NCI-H2227 (cell line): ENCODE results near the gene KCNG2.

Source experiments
- DNase-seq: peaks from one replicate; lab custom pipeline; 2025; ENCODE audit not compliant: unreplicated experiment; lab: John Stamatoyannopoulos, UW

Gene KCNG2

DNA sequence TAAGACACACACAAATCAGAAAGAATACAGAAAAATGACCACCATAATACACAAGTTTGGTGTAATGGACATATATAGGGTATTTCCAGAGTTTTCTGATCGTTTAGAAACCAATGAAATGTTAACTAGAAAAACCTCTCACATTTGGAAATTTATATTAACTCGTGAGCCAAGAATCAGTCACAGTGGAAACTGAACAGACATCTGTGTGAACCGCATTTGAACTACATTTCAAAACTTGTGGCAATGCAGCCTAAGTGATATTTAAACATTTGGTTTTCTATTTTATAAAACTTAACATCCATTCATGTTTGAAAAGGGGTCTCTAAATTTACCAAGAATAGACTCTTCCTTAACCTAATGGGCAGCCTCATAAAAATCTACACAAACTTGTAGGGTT is 29.0 kb upstream of the KCNG2 start:
- no peak for DNase-seq

GRCh38 chr18:79769698-79770500 is 27.8 kb upstream of the KCNG2 start:
- DNase-seq = no peak

DNA sequence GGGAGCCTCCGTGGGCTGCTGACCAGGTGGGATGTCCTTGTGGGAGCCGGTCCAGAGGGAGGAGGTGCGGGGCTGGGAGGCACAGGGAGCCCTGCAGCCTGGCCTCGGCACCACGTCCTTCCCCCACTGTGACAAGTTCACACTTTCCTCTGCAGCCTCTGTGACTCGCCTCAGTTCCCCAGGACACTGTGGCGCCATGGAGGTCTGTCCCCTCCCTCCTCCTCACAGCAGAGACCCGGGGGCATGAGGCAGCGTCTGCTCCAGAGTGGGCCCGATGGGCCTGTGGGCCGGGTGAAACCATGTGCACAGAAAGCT is 27.3 kb upstream of the KCNG2 start:
- DNase-seq = no peak

DNA sequence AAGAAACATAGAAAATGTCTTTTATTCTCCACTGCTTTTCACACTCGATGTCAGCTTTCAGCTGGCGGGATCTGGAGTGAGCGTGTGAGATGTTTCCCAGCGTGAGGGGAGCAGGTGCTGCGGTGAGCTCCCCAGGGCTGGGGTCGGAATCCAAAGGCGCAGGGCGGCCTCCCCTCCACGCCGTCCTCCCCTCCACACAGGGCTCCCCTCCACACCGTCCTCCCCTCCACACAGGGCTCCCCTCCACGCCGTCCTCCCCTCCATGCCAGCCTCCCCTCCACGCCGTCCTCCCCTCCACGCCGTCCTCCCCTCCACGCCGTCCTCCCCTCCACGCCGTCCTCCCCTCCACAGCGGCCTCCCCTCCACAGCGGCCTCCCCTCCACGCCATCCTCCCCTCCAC is 26.9 kb upstream of the KCNG2 start:
- no peak for DNase-seq

DNA sequence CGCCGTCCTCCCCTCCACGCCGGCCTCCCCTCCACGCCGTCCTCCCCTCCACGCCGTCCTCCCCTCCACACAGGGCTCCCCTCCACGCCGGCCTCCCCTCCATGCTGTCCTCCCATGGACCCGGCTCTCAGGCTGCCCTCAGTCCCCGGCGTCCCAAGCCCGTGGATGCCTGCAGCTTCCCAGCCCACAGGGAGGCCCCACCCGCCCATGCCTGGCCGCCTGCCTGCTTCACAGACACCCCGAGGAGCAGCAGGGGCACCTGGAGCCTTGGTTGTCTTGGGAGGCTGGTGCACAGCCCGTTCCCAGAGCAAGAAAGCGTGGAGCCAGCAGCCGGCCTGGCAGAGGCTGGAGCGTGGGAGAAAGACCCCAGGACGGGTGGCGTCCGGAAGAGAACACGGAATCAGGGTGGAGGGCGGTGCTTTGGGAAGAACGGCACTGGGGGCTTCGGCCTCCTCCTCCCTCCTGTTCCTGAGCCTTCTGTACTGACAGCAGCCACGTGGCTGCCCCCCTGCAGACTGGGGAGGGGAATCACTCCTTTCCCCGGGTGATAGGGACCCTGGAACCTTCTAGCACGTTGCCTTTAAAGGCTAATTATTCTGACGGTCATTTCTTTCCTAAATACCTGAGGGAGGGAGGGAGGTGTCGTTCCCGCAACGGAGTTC is 26.2 kb upstream of the KCNG2 start:
- no peak for DNase-seq

DNA sequence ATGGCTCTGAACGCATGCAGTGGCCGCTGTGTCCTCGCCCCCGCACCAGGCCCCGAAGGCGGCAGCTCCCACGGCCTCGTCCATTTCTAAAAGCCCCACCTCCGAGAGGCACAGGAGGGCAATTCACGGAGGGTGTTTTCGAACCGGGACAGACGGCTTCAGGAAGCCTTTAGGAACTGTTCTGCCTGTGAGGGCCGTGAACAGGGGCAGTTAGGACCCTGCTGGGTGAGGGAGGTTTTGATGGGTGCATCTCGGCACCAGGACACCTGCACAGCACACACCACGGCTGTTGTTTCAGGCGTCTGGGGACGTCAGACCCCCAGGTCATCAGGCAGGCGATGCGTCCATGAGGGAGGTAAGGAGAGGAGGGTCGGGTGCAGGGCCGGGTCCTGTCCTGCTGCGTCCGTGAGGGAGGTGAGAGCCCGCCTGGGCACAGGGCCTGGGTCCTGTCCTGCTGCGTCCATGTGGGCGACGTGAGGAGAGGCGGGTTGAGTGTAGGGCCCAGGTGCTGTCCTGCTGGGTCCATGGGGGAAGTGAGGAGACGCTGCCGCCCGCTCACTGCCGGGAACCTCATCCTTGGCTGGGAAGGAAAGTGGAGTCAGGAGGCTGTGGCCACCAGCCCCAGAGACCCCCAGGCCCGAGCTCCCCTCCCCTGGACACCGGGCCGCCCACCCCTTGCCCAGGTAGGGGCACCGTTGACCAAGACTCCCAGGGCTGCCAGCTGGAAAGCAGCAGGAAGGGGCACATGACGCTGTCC is 25.5 kb upstream of the KCNG2 start:
- DNase-seq = no peak

DNA sequence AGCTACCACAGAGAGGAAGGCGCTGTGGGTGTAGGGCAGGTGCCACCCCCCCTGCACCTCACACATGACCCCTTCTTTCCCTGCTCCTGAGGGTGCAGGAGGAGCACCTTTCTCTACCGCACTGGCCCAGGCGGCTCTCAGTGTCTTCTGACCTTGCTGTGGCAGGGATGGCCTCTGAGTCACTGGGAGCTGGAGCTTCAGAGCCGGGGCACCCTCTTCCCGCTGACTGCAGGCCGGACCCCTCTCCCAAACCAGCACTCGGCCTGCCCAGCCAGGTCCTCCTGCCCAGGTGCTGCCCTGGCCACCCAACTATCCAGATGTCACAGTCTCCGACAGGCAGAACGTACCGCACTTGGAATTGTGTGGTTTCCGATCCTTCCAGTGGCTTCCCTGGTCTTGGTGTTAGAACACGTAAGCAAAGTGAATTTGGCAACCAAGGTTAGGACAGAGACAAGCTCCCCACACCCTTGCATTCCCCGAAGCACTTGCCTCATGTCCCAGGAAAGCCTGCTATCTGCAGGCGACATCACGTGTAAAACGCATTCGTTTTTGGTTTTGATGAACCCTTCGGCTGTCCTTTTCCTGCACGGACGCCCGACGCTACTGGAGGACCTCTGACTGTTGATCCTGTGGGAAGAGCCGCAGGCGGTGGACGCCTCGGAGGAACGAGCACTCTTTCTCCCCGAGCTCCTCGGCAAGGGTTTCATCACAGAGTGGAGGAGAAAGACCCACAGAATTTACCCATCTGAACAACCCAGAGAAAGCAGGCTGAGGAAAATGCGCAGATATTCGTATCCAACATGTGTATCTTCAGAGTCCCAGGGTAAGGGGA is 24.7 kb upstream of the KCNG2 start:
- DNase-seq = no peak

- DNase-seq = no peak
Observed at GRCh38 chr18:79774111-79774510, 23.6 kb upstream of the KCNG2 start.

DNA sequence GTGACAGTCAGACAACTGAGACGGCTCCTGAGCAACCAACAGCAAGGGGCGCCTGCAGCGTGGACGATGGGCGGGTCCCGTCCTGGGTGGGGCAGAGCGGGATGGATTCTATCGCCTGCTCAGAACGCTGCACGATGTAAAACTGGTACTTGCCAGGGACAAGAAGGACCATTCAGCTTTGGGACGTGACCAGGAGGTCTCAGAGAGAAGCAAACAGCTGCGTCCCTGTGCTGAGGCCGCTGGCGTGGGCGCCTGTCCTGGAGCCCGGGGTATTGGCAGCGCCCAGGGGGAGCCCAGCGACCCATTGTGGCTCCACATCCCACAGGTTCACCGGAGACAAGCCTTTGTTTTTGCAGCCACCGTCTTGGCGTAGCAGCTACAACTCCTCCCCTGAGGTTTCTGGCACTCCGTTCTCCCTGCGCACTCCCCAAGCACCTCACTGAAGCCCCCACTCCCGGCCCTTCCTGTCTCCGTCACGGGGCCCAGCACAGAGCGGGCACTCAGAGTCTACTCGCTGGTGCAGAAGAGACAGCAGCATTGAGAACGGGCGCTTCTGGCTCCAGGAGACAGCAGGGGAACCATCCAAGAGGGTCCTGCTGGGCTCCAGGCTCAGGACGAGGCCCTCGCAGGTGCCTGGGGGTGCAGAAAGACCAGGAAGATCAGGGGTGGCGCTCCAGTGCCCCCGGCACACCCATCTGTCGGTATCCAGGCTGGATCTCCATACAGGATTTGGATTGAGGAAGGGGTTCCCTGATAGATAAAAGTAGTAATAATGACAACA is 22.1 kb upstream of the KCNG2 start:
- DNase-seq = no peak

DNA sequence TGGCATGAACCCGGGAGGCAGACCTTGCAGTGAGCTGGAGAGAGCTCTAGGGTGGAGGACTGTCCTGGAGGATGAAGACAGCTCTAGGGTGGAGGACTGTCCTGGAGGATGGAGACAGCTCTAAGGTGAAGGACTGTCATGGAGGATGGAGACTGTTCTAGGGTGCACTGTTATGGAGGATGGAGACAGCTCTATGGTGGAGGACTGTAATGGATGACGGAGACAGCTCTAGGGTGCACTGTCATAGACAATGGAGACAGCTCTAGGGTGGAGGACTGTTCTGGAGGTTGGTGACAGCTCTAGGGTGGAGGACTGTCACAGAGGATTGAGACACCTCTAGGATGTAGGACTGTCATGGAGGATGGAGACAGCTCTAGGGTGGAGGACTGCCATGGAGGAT is 21.1 kb upstream of the KCNG2 start:
- DNase-seq = no peak

DNA sequence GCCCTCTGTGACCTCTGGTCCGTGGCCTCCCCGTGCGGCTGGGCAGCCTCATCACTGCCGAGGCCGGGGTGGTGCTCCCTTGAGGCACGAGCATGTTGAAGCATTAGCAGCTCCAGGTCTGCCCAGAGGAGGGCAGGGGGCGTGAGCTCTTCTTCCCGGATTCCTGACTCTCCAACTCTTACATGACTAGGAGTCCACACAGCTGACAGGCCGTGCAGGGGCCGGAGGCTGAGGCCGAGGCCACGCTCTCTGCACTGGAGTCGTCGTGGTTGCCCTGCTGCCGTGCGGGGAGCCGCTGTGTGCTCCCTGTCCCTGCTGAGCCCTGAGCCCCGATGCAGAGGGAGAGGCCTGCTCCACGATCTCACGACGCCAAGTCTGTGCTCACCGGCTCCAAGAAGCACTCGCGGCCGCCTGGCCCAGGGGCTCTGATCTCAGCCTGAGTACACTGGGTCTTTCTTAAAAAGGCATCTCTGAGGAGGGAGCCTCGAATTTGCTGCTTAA is 19.4 kb upstream of the KCNG2 start:
- DNase-seq = no peak

- no peak for DNase-seq
Observed at GRCh38 chr18:79779021-79779699, 18.6 kb upstream of the KCNG2 start.

DNA sequence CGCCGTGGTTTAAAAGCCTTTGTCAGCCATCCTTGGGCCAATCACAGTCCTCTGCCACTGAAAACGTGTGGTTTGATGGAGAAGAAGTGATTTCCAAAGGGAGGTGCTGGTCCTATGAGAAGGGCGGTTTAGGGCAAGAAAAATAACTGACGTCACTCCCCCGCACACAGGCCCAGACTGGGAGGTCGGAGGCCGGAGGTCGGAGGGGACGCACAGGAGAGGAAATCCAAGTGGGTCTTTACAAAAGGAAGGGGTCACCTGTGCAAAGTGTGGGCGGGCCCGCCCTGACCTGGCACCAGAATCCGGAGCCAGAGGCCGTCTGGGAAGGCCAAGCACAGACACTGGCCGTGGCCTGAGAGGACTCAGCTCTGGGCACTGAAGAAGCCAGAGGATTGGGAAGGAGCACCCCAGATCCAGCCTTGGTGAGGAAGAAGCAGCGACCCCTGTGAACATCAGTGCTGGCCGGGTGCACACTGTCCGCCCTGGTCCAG is 18.0 kb upstream of the KCNG2 start:
- DNase-seq = no peak

DNA sequence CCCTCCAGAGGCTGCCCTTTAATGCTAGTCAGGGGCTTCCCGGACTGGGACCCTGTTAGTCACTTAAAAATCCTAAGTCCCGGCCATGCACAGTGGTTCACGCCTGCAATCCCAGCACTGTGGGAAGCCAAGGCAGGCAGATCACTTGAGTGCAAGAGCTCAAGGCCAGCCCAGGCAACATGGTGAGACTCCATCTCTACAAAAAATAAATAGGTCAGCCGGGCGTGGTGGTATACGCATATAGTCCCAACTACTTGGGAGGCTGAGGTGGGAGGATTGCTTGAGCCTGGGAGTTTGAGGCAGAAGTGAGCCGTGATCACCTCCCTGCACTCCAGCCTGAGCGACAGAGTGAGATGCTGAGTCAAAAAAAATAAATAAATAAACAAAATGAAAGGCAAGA is 17.2 kb upstream of the KCNG2 start:
- DNase-seq = no peak

DNA sequence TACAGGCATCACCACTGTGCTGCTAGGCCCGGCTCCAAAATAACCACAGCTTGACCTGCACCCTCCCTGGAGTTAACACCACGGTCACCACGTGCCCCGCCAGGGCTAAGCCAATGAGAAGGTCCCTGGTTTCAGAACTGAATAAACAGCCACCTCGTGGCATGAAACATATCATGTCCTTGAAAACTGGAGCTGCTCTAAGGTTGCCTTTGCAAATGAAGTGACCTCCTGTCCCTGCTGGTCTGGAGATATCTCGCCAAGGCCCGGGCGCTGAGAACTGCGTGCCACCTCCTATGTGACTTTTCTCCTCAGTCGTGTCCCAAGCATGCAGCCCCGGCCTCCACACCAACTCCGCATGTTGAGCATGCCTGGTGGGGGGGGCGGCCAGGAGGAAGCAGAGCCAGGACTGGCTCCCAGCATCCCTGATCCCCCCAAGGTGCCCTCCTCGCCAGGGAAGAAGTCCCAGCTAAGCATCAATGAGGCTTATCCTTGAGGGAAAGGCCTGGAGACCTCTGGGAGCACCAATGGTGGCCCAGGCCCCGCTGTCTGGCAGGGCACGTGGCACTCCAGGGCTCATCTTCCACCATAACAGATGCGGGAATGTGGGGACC is 16.3 kb upstream of the KCNG2 start:
- DNase-seq = no peak

GRCh38 chr18:79782566-79783308 is 15.0 kb upstream of the KCNG2 start:
- no peak for DNase-seq

DNA sequence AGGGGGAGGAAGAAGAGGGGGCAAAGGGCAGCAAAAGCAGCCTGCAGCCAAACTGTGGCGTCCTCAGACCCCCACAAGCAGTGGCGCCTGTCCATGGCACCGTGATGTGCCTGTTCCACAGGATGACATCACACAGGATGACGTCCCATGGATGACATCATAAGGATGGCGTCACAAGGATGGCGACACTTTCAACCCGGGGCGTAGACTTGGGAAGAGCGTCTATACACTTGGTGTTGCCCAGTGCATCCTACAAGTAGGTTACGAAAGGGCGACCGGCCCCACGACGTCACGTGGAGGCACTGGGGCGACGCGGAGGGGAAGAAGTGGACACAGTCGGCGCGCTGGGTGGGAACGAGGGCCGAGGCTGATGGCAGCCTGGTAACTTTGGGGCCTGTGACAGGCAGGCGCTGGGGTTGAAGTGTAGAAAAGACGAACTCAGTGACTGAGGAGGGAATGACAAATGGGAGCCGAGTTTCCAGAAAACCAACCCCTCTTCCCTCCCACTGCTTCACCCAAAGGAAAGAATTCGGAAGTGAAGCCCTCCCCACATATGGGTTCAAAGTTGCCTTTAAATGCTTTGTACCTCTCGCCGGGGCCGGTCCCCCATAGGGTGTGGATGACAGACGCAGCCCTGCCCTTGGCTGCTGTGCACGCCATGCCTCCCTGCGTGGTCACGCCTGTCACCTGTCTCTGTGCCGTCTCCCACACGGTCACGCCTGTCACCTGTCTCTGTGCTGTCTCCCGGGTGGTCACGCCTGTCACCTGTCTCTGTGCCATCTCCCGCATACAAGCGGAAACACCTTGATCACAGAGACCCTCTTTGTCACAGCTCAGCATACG is 13.4 kb upstream of the KCNG2 start:
- no peak for DNase-seq
